GM18508 (cell line): ENCODE results near the gene DOC2A.
"Not testable (repeated sequence)": the region's sequence is repeated elsewhere in the genome, so short reads cannot be mapped to it uniquely, and the experiment has no call there.

ENCODE experiments used
- ATAC-seq: cut with Tn5 transposase; IDR thresholded peaks from one replicate; pipeline ENCODE4 v1.9.1; 2021; ENCODE audit warnings: moderate number of reproducible peaks; ENCODE audit not compliant: insufficient read depth, unreplicated experiment

The DOC2A gene

DNA sequence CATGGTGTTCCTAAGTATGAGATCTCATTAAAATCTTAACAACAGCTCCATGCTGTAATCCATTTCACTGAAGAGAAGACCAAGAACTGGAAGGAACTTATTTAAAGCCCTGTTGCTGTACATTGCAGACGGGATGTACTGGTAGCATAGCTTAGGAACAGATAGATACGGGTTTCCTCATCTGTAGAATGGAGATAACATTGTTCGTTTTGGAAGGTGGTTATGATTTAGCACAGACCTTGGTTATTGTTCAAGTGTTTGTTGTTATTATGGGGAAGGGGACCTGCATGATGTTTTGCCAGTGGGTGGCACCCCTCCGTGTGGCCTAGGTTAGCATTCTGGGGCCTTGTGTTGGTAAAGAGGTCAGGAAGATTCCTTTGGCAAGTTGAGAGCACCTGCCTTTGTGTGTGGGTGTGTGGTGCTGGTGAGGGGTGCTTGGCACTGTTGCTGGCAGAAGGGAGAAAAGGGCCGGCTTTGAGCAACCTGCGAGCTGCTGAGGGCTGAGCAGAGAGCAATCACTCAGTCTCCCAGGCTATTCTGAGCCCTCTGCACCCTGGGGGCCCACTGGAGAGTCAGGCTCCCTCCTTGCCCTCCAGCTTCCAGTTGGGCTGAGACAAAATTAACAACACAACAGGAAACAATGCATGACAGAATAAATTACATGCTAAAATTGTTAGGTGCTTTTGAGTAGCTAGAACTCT lies 34.9 kb downstream of the DOC2A start:
- no peak for ATAC-seq

DNA sequence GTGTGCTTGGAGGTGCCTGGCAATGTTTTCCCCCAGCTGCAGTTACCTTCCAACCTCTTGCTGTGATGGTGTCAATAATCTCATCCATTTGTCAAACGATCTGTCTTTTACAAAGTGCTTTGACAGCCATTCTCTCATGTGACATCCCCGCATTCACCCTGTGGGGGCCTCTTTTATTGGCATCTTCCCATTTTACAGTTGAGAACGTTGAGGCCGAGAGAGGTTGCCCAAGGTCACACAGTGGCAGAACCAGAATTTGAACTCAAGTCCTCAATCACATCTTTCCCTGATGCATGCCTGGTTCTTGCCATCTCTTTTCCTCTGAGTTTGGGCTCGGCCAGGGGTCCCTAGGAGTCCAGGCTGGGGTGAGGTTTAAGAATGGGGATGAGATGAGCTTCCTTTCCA lies 35.7 kb downstream of the DOC2A start:
- no peak for ATAC-seq

DNA sequence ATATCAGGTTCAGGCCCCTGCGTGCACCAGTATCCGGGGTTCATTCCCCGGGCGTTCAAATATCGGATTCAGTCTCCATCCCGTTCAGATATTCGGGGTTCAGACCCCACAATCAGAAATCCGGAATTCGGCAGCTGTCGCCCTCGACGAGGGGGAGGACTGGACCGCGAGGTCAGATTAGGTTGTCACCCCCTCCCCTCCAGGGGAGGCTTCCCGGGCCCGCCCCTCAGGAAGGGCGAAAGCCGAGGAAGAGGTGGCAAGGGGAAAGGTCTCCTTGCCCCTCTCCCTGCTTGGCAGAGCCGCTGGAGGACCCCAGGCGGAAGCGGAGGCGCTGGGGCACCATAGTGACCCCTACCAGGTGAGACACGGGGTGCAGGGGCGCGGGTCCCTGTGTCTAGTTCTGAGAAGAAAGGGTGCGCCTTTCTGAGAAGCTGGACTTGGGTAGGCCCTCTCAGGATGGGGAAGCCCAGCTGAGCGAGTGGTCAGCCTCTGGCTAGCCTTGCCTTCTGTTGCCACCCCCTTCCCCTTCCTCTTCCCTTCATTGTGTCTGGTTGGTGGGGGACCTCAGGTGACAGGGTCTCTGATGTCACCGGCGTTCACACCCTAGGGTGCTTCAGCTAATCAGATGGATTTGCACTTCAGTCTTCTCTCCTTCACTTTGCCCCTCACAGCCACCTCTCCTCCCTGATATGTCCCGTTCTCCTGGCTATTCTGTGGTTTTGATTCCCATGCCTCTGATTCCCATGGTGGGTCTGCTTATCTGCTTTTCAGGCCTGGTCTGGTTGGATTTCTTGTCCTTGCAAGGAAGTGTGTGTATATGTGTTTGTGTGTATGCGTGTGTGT lies 36.3 kb downstream of the DOC2A start:
- no peak for ATAC-seq

DNA sequence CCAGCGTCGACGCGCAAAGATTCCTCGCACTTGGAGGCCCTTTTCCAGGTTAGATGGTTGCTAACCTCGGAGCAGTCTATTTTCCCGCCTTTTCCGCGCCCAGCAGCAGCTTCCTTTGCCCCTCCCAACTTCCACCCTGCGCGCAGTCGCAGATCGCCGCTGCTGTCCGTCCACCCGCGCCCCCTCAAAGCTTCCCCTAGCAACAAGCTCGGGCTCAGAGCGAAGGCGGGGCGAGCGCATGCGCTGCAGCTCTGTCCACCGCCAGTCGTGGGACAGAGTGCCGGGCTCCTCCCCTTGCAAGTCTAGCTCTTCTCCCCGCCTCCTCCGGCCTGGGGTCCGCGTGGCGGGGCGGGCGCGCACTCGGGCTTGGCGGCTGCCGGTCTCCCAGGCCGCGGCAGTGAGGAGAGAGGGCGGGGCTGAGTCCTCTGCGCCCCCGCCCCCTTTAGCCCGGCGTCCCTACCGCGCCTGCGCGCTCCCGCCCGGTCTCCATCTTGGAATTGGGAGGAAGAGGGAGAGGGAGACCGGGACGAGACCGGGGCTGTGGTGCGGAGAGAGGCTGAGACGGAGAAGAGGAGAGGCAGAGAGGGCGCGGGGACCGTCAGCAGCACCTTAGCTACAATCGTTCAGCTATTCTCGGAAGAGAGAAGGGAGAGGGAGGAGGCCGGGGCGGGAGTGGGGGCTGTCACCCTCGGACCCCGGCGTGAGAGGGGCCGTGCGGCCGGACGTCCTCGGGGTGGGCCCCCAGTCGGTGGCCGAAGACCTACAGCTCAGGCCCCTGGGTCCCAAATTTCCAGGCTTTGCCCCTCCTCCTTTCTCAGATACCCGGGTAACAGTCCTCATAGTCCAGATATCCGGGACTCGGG lies 37.2 kb downstream of the DOC2A start, which contains the start of gene TAOK2:
Gene TAOK2 (plus strand): TSS at position 485 of the 863 bp plus-strand sequence. CDS start 3,905 bp downstream, outside the sequence.
- ATAC-seq = peak; percentile 52

DNA sequence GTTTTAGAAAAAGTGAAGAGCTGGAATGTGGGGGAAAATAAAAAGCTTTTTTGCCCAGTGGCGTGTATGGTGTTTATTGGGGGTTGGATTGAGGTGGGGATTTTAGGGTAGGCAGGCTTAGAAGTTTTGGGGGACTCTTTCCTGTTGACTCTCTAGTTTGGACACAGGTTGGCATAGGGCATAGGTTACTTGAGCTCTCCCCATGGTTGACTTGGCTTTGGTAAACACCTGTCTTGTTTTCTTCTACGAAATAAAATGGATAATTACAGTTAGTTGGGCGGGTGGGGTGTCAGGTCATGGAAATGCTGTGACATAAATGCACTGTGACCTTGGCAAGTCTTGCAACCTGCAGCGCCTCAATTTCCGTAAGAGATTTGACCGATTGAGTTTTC lies 37.8 kb downstream of the DOC2A start:
- no peak for ATAC-seq

DNA sequence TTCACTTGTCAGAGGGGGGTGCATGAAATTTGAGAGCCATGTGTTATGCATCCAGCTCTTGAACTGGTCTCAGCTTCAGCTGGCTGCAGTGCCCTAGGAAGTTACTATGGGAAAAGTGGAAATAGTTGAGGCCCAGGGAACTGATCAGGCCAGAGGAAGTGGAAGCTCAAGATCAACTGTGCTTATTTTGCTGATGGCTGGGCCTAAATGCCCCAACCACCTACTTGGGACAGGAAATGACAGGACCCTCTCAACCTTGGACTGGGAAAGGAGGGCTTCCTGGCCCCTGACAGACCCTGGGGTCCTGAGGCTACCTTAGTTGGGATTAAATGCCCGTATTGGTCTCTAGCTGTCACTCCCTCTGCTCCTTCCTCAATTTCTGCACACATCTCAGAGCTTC lies 38.3 kb downstream of the DOC2A start:
- ATAC-seq = no peak

DNA sequence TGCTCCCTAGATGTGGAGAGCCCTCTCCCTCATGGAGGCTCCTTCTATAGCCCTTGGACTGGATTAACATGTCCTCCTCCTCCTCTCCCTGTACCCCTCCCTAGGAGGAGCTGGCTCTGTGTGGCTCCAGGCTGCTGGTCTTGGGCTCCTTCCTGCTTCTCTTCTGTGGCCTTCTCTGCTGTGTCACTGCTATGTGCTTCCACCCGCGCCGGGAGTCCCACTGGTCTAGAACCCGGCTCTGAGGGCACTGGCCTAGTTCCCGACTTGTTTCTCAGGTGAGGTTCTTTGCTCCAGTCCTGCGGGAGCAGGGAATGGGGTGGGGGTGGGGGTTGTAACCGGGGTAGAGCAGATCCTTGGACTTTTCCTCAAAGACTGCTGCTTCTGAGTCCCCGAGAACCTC lies 39.5 kb downstream of the DOC2A start:
- no peak for ATAC-seq

DNA sequence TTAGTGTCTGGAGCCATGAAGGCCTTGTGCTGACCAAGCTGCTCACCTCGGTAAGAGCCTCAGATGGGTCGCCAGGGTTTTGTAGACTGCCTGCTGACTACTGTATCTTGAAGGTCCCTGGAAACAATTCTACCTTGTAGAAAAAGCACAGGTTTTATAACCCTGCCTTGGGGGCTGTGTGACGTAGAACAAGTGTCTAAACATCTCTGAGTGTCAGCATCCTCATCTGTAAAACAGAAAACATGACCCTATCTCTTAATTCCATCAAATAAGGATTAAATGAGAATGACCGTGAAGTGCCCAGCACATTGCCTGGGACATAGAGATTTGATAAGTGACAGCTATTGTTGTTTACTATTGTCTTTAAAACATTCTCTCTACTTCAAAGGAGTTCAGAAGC lies 42.6 kb downstream of the DOC2A start:
- no peak for ATAC-seq

DNA sequence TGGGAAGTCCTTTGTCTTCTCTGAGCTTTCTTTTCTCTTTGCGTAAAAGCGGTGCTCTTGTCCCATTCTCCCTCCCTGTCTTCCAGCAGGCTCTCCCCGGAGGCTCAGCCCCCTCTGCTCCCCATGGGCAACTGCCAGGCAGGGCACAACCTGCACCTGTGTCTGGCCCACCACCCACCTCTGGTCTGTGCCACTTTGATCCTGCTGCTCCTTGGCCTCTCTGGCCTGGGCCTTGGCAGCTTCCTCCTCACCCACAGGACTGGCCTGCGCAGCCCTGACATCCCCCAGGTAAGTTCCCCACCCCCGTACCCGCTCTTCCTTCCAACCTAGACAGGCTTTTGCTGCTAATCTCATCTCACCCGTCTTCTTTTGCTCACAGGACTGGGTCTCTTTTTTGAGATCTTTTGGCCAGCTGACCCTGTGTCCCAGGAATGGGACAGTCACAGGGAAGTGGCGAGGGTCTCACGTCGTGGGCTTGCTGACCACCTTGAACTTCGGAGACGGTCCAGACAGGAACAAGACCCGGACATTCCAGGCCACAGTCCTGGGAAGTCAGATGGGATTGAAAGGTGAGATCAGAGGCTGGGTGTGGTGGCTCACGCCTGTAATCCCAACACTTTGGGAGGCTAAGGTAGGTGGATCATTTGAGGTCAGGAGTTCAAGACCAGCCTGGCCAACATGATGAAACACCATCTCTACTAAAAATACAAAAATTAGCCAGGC lies 47.6 kb downstream of the DOC2A start:
- ATAC-seq = no peak

DNA sequence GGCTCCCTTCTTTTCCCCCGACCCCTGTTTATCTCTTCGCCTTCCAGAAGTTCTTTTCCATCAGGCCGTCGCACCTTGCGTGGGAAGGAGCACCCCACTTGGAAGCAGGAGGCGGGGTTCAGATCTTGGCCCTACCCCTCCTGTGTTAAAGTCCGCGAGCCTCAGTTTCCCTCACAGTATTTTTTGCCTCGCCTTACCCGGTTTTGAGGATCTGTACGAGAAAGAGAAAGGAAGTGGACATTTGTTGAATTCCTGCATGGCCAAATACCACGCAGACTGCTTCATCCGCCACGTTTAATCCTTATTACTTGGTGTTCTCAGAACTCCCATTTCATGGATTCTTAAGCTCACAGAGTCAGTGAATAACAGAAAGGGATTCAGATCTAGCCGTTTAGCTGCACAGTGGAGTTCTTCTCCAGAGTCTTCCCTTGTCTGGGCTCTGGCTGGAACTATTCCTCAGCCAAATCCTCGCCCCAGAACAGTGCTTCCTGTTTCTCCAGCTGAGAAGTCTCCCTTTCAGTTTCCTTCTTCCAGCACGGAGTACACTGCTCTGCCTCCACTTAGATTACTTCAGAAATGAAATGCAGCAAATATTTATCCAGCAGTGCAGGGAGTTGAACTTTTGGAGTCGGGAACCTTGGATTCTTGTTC lies 48.4 kb downstream of the DOC2A start:
- no peak for ATAC-seq

DNA sequence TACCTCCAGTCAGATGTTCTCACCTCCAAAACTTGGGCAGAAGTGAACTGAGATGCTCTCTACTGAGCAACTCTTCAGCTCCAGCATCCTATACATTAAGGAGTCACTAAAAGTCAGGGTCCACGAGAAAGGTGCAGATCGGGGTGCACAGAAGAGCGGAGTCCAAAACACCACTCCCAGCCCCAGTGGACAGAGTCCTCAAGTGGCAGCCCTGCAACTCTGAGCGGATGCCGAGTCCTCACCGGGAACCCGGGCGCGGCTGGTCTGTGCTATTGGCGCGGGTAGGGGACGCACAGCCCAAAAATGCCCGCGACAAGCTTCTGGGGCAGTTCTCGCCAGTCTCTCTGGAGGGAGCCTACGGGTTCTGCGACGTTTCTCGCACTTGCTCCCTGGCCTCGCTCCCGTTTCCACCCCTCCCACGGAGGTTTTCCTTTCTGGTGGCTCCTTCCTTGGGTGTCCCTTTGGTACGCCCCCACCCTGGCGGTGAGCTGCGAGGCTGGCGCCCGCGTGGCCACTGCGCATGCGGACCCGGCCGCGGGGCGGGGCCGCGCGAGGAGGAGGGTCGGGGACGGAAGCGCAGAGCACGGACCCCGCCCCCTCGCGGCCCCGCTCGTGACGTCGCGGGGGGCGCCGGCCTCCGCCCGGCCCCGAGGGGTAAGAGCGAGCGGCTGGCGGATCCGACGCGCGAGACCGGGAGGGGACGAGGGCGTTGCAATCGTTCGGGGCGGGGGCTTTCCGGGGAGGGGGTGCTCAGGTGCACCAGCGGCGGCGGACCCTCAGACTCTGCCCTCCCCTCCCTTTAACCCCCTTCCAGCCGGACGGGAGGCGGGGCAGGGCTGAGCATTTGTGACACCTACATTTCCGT lies 49.1 kb downstream of the DOC2A start, which contains the start of gene TMEM219:
Gene TMEM219 (plus strand): TSS at position 601 of the 865 bp plus-strand sequence. CDS start 1,065 bp downstream, outside the sequence.
- ATAC-seq = no peak

DNA sequence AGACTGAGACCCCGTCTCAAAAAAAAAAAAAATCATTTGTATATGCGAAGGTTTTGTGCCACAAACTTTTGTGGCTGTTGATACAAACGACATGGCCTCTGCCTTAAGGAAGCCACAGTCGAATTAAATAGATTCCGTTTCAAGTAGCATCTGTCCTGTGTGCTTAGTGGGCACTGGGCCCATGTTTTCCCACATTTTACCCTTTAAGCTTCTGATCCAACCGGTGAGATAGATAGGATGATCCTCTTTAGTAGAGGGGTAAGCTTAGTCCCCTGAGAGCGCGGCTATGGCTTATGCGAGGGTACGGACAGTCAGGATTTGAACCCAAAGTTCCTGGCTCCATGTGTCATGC lies 49.7 kb downstream of the DOC2A start:
- ATAC-seq = no peak

DNA sequence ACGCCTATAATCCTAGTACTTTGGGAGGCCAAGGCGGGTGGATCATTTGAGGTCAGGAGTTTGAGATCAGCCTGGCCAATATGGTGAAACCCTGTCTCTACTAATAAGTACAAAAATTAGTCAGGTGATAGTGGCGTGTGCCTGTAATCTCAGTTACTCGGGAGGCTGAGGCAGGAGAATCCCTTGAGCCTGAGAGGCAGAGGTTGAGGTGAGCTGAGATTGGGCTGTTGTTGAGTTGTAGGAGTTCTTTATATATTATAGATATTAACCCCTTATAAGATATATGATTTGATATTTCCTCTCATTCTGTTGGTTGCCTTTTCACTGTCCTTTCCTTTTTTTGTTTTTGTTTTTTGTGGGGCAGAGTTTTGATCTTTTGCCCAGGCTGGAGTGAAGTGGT lies 51.0 kb downstream of the DOC2A start:
- ATAC-seq = not testable (repeated sequence)

DNA sequence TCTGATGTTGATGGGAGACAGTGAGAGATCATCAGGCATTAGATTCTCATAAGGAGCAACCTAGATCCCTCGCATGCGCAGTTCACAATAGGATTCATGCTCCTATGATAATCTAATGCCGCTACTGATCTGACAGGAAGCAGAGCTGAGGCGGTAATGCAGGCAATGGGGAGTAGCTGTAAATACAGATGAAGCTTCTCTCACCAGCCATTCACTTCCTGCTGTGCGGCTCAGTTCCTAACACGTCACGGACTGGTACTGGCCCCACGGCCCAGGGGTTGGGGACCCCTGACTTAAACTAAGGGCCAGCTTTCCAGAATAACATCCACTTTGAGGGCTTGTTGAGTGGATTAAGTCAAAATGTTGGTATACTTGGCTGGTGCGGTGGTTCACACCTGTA lies 51.5 kb downstream of the DOC2A start:
- ATAC-seq = no peak

DNA sequence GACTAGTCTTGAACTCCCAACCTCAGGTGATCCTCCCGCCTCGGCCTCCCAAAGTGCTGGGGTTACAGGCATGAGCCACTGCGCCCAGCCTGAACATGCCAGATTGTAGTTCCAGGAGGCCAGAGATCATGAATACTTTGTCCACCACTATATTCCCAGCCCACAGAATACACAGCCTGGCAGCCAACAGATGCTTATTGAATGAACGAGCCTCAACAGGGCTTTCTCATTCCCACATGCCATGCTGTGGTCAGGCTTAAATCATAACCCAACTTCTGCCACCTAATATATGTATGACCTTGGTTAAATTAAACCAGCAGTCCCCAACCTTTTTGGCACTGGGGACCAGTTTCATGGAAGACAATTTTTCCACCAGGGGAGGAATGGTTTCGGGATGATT lies 52.1 kb downstream of the DOC2A start:
- no peak for ATAC-seq
